GM13976 (cell line): Measurements from ENCODE around the gene ITGA6.
"Not testable (repeated sequence)": the region's sequence is repeated elsewhere in the genome, so short reads cannot be mapped to it uniquely, and the experiment has no call there.

Experiments
- DNase-seq: peaks from one replicate; pipeline ENCODE4 v3.0.0; 2012; ENCODE audit warnings: low spot score
- CTCF ChIP-seq: IDR thresholded peaks from 2 replicates; pipeline ENCODE4 v1.5.1; 2012; ENCODE audit warnings: borderline replicate concordance, mild to moderate bottlenecking; ENCODE audit not compliant: insufficient read depth; ENCODE audit errors: extremely low read depth, missing control alignments, control extremely low read depth
- in situ Hi-C: fragments of 300-500 bp; cut with MboI; formaldehyde crosslinking; loops from one replicate; pipeline ENCODE4 v1.12.0; 2022; ENCODE audit warnings: low sequenced_read_pairs, mixed read lengths, inconsistent platforms; ENCODE audit not compliant: unreplicated experiment

ITGA6 gene

GRCh38 chr2:172513935-172514586 is 86.7 kb downstream of the ITGA6 start:
- no peak for TF ChIP-seq CTCF
- in situ Hi-C loops, result no loop called here
- DNase-seq, result no peak

- TF ChIP-seq CTCF, result no peak
- in situ Hi-C loops, result no loop called here
- no peak for DNase-seq
Observed at GRCh38 chr2:172516299-172516698, 88.9 kb downstream of the ITGA6 start.

GRCh38 chr2:172518995-172519394 is 91.6 kb downstream of the ITGA6 start:
- no peak for TF ChIP-seq CTCF
- DNase-seq, result no peak
- in situ Hi-C loops, result no loop called here

GRCh38 chr2:172525601-172526000 is 98.2 kb downstream of the ITGA6 start:
- DNase-seq, result no peak
- in situ Hi-C loops, result no loop called here
- no peak for TF ChIP-seq CTCF

GRCh38 chr2:172531309-172531708 is 103.9 kb downstream of the ITGA6 start:
- no peak for TF ChIP-seq CTCF
- in situ Hi-C loops, result no loop called here
- no peak for DNase-seq

GRCh38 chr2:172532461-172532860 is 105.1 kb downstream of the ITGA6 start:
- DNase-seq, in situ Hi-C loops: not testable (repeated sequence)

GRCh38 chr2:172533687-172534086 is 106.3 kb downstream of the ITGA6 start:
- in situ Hi-C loops, result no loop called here
- no peak for TF ChIP-seq CTCF
- DNase-seq, result no peak
